Tibial nerve (tissue), 4 donors: ENCODE data around the gene NUDT22.

Experiments
- CTCF ChIP-seq, 5 experiments: fragments of 200-600 bp in 3 of 5; fragments of 450-650 bp in 2 of 5; sonication (generic) in 3 of 5; IDR thresholded peaks; one replicate each; pipeline ENCODE4 v1.5.1; 2016 to 2019; ENCODE audit warnings: antibody characterized with exemption in 5 of 5, mild to moderate bottlenecking in 3 of 5, moderate library complexity in 2 of 5
- EP300 ChIP-seq, 2 donors: sonication (generic); formaldehyde crosslinking; IDR thresholded peaks; one replicate each; pipeline ENCODE4 v1.6.1; 2017; ENCODE audit warnings: antibody characterized with exemption in 2 of 2, mild to moderate bottlenecking in 1 of 2
- POLR2A ChIP-seq, 2 donors: fragments of 450-650 bp; IDR thresholded peaks; one replicate each; pipeline ENCODE4 v1.6.1; 2017; ENCODE audit warnings: antibody characterized with exemption in 2 of 2, mild to moderate bottlenecking in 2 of 2, moderate library complexity in 2 of 2

DNA sequence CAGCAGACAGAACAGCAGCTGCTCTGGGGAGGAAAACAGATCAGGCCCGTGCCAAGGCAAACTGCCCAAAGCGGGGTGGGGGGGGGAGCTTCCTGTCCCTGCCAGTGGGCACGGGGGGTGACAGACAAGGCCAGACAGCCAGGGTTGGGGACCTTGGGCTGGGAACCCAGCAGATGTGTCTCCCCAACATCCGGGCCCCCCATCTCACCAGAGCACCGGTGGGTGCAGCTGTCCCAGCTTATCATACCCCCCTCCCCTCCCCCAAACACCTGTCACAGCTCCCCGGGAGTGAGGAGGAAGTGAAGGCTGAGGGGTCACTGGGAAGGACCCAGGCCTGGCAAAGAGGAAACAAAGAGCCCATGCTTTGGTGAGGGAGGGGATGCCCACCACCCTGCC, 19.3 kb downstream of the NUDT22 start:
- TF ChIP-seq CTCF (IDR thresholded peaks at IDR 0.05), result no peak
- no peak for TF ChIP-seq EP300 (IDR thresholded peaks at IDR 0.05)
- no peak for TF ChIP-seq POLR2A (IDR thresholded peaks at IDR 0.05)
